Caco-2 (cell line): ENCODE results near the gene RGPD8. TPM values are rescaled to one million over a fixed set of nuclear protein-coding genes. Genes with fewer than 3 reads are reported as not detected.
"Not testable (repeated sequence)": the region's sequence is repeated elsewhere in the genome, so short reads cannot be mapped to it uniquely, and the experiment has no call there.

Source experiments
- BruUV-seq: library from RNA; stranded (reverse); fragments of 400-500 nt; replicated peaks from 2 replicates; lab custom pipeline; 2021; lab: Mats Ljungman, UMichigan
- CTCF ChIA-PET: fragments of 300-600 bp; sonication (Branson Sonifier 250); formaldehyde crosslinking; loops from one replicate; lab custom pipeline; 2022; ENCODE audit warnings: antibody characterized with exemption; lab: Charles Lee
- POLR2A ChIA-PET: fragments of 300-600 bp; sonication (Branson Sonifier 250); formaldehyde crosslinking; loops from one replicate; lab custom pipeline; 2022; ENCODE audit warnings: antibody characterized with exemption; lab: Charles Lee
- DNase-seq, 2 experiments: peaks; one replicate each; pipeline versions ENCODE4 v3.0.0 to v3.0.0-alpha.2; 2020 to 2022
- H3K27me3 ChIP-seq: replicated peaks from 2 replicates; pipeline ENCODE4 v1.6.0; 2011; ENCODE audit warnings: low read length; ENCODE audit not compliant: control insufficient read depth, insufficient read depth
- H3K36me3 ChIP-seq: 2 replicates; pipeline ENCODE4 v1.5.1; 2011; ENCODE audit warnings: low read length; ENCODE audit not compliant: control insufficient read depth, insufficient read depth
- H3K4me1 ChIP-seq: fragments of 250-450 bp; sonication (Bioruptor Pico); 2 replicates; pipeline ENCODE4 v1.5.1; 2020; ENCODE audit warnings: mild to moderate bottlenecking
- H3K4me3 ChIP-seq: 2 replicates; pipeline ENCODE4 v1.5.1; 2011; ENCODE audit warnings: low read depth, mild to moderate bottlenecking, control low read depth, low read length
- H3K9me3 ChIP-seq: fragments of 250-450 bp; sonication (Bioruptor Pico); 2 replicates; pipeline ENCODE4 v1.5.1; 2020; ENCODE audit warnings: mild to moderate bottlenecking, moderate library complexity
- H3K27ac Mint-ChIP-seq: one replicate; pipeline ENCODE4 v1.8.0; 2022; ENCODE audit warnings: mixed read lengths; ENCODE audit not compliant: unreplicated experiment
- H3K27me3 Mint-ChIP-seq: one replicate; pipeline ENCODE4 v1.8.0; 2022; ENCODE audit warnings: mixed read lengths; ENCODE audit not compliant: insufficient read depth, unreplicated experiment
- H3K36me3 Mint-ChIP-seq: one replicate; pipeline ENCODE4 v1.8.0; 2022; ENCODE audit warnings: mild to moderate bottlenecking, mixed read lengths; ENCODE audit not compliant: insufficient read depth, unreplicated experiment
- H3K4me1 Mint-ChIP-seq: one replicate; pipeline ENCODE4 v1.8.0; 2022; ENCODE audit warnings: low read depth, mixed read lengths; ENCODE audit not compliant: unreplicated experiment
- H3K4me3 Mint-ChIP-seq: one replicate; pipeline ENCODE4 v1.8.0; 2022; ENCODE audit warnings: mild to moderate bottlenecking, moderate library complexity, mixed read lengths; ENCODE audit not compliant: unreplicated experiment
- H3K9me3 Mint-ChIP-seq: one replicate; pipeline ENCODE4 v1.8.0; 2022; ENCODE audit warnings: mixed read lengths; ENCODE audit not compliant: unreplicated experiment
- intact Hi-C: fragments of 100-400 bp; cut with micrococcal nuclease; formaldehyde crosslinking; loops from one replicate; pipeline ENCODE4 v1.10.0; 2022; ENCODE audit not compliant: unreplicated experiment
- total RNA-seq: library from RNA; stranded (reverse); gene quantifications from 2 replicates; pipeline ENCODE4 v1.2.3, GENCODE V29; 2022

RGPD8 gene
- total RNA-seq, 1 experiment from 2014 or later = 17.5 TPM

GRCh38 chr2:112424553-112424952 lies 8.9 kb downstream of the RGPD8 start:
- H3K27me3 Mint-ChIP-seq, H3K4me3 Mint-ChIP-seq, H3K4me1 Mint-ChIP-seq, H3K36me3 Mint-ChIP-seq, H3K9me3 Mint-ChIP-seq, intact Hi-C loops, POLR2A ChIA-PET, H3K4me3 ChIP-seq, H3K4me1 ChIP-seq, H3K27me3 ChIP-seq, H3K27ac Mint-ChIP-seq, CTCF ChIA-PET, H3K9me3 ChIP-seq, BruUV-seq, DNase-seq, H3K36me3 ChIP-seq: not testable (repeated sequence)

GRCh38 chr2:112416860-112417259 lies 16.6 kb downstream of the RGPD8 start:
- H3K27me3 Mint-ChIP-seq, H3K36me3 ChIP-seq, H3K4me3 Mint-ChIP-seq, POLR2A ChIA-PET, H3K4me1 ChIP-seq, H3K4me1 Mint-ChIP-seq, H3K4me3 ChIP-seq, DNase-seq, H3K36me3 Mint-ChIP-seq, BruUV-seq, H3K9me3 ChIP-seq, H3K27me3 ChIP-seq, H3K27ac Mint-ChIP-seq, H3K9me3 Mint-ChIP-seq, CTCF ChIA-PET, intact Hi-C loops: not testable (repeated sequence)

GRCh38 chr2:112360055-112360454 lies 73.4 kb downstream of the RGPD8 start:
- H3K4me3 Mint-ChIP-seq, H3K4me1 Mint-ChIP-seq, H3K9me3 ChIP-seq, H3K27me3 Mint-ChIP-seq, H3K27ac Mint-ChIP-seq, CTCF ChIA-PET, H3K36me3 ChIP-seq, DNase-seq, H3K36me3 Mint-ChIP-seq, H3K4me1 ChIP-seq, H3K4me3 ChIP-seq, intact Hi-C loops, BruUV-seq, H3K27me3 ChIP-seq, POLR2A ChIA-PET: not testable (repeated sequence)
- H3K9me3 Mint-ChIP-seq = peaks cover 10% of the 10 kb centered on the region

- H3K36me3 Mint-ChIP-seq, H3K4me1 ChIP-seq, H3K27me3 Mint-ChIP-seq, H3K4me3 Mint-ChIP-seq, CTCF ChIA-PET, DNase-seq, intact Hi-C loops, H3K4me1 Mint-ChIP-seq, H3K36me3 ChIP-seq, H3K9me3 Mint-ChIP-seq, BruUV-seq, H3K4me3 ChIP-seq, H3K27me3 ChIP-seq, POLR2A ChIA-PET, H3K27ac Mint-ChIP-seq, H3K9me3 ChIP-seq: not testable (repeated sequence)
Measured at GRCh38 chr2:112354335-112354734, 79.1 kb downstream of the RGPD8 start.

GRCh38 chr2:112352809-112353603 lies 80.4 kb downstream of the RGPD8 start:
- H3K27ac Mint-ChIP-seq, H3K27me3 ChIP-seq, H3K4me3 Mint-ChIP-seq, DNase-seq, CTCF ChIA-PET, H3K36me3 Mint-ChIP-seq, BruUV-seq, H3K4me1 Mint-ChIP-seq, H3K9me3 Mint-ChIP-seq, H3K9me3 ChIP-seq, intact Hi-C loops, POLR2A ChIA-PET, H3K4me1 ChIP-seq, H3K27me3 Mint-ChIP-seq, H3K4me3 ChIP-seq, H3K36me3 ChIP-seq: not testable (repeated sequence)

- DNase-seq, H3K36me3 ChIP-seq, intact Hi-C loops, H3K4me1 ChIP-seq, CTCF ChIA-PET, H3K36me3 Mint-ChIP-seq, H3K27me3 Mint-ChIP-seq, BruUV-seq, H3K4me3 Mint-ChIP-seq, H3K27ac Mint-ChIP-seq, POLR2A ChIA-PET, H3K9me3 Mint-ChIP-seq, H3K4me1 Mint-ChIP-seq, H3K4me3 ChIP-seq, H3K9me3 ChIP-seq, H3K27me3 ChIP-seq: not testable (repeated sequence)
Measured at GRCh38 chr2:112352292-112352691, 81.2 kb downstream of the RGPD8 start.
